ENCODE measurements around the gene NOS1AP. TPM values are rescaled to one million over a fixed set of nuclear protein-coding genes. Genes with fewer than 3 reads are reported as not detected.

Gene NOS1AP
- total and polyA plus RNA-seq, 2 donors from 2014 or later = 0.47 to 10.7 TPM

DNA sequence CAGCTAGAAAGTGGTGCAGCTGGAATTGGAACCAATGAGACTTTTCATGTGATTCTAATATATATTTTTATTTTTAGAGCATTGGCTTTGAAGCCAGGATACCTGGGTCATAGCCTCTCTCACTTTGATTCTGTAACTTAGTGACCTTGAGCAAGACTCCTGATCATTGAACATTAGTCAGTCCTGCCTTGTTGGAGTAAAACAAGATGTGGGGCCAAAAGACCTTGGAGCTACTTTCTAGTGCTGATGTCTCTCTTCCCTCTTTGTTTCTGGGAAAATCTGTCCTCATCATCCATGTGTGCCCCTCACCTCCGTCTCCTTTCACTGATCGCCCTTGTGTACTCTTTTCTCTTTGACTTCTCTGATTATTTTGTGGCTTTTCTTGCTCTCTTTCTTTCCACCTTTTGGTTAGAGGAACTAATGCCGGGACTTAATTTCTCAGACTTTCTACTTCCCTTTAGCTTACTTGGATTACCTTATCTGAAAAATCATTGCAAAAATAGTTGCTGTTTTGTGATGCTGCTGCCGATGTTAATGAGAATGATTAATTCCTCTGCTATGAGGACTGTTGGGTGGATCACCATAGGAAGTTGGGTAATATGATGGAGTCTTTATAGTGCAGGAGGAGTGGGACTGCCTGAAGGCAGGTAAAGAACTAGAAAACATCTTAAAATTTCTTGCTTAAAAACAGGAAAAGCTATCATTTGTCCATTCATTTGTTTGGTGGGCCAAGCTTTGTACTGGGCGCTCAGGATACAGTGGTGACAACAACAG is 72.0 kb downstream of the NOS1AP start:
- H3K4me3 ChIP-seq (ENCODE audit: low read length in 3 of 3) = no peak overlapping the region
- H3K4me1 ChIP-seq (ENCODE audit: control insufficient read depth in 2 of 3, insufficient read depth in 2 of 3, low read depth in 1 of 3, low read length in 3 of 3) = peaks cover 3 to 9% (median 4%) of the 10 kb centered on the region in 3 donors
- FAIRE-seq (no peak), DNase-seq (no peak)
- no peak overlapping the region for H3K27ac ChIP-seq (ENCODE audit: low read depth in 2 of 2, low read length in 2 of 2)
- H3K9ac ChIP-seq (ENCODE audit: low read length in 3 of 3) = no peak overlapping the region
- H3K27me3 ChIP-seq (ENCODE audit: control insufficient read depth, insufficient read depth, low read length) = no peaks in the 10 kb centered on the region
- intact Hi-C loops (cut with DNase I) = no loop called here
- TF ChIP-seq, protein P1, sequence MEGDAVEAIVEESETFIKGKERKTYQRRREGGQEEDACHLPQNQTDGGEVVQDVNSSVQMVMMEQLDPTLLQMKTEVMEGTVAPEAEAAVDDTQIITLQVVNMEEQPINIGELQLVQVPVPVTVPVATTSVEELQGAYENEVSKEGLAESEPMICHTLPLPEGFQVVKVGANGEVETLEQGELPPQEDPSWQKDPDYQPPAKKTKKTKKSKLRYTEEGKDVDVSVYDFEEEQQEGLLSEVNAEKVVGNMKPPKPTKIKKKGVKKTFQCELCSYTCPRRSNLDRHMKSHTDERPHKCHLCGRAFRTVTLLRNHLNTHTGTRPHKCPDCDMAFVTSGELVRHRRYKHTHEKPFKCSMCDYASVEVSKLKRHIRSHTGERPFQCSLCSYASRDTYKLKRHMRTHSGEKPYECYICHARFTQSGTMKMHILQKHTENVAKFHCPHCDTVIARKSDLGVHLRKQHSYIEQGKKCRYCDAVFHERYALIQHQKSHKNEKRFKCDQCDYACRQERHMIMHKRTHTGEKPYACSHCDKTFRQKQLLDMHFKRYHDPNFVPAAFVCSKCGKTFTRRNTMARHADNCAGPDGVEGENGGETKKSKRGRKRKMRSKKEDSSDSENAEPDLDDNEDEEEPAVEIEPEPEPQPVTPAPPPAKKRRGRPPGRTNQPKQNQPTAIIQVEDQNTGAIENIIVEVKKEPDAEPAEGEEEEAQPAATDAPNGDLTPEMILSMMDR (IDR thresholded peaks at IDR 0.05; ENCODE audit: borderline replicate concordance, extremely low read depth, insufficient read depth) = no peak
- no peaks in the 10 kb centered on the region for H3K36me3 ChIP-seq (ENCODE audit: control insufficient read depth in 2 of 3, insufficient read depth in 3 of 3, low read length in 3 of 3)
- no peaks in the 10 kb centered on the region for H3K9me3 ChIP-seq (ENCODE audit: control insufficient read depth in 2 of 3, insufficient read depth in 1 of 3, low read length in 3 of 3)

DNA sequence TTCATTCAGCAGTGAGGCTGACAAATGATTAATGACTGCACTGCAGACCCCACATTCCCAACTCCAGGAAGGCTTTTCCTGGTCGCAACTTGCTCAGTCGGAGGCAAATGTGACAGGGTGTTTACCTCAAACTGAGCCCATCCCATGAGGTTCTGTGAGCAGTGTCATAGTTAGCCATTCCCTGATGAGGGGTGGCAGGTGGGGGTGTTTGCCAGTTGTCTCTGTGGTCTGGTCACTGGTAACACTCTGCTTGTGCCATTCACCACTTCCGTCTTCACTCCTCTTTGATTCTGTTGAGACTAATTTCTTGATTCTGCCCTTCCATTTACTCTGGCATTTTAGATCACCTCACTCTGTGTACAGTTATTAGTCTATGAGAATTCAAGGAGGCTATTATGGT is 73.5 kb downstream of the NOS1AP start:
- Histone ChIP-seq H3K27ac (ENCODE audit: low read depth in 2 of 2, low read length in 2 of 2) (no peak overlapping the region), H3K4me3 (ENCODE audit: low read length in 3 of 3) (no peak overlapping the region), H3K9ac (ENCODE audit: low read length in 3 of 3) (no peak overlapping the region), H3K9me3 (ENCODE audit: control insufficient read depth in 2 of 3, insufficient read depth in 1 of 3, low read length in 3 of 3) (no peaks in the 10 kb centered on the region), H3K27me3 (ENCODE audit: control insufficient read depth, insufficient read depth, low read length) (no peaks in the 10 kb centered on the region), H3K4me1 (ENCODE audit: control insufficient read depth in 2 of 3, insufficient read depth in 2 of 3, low read depth in 1 of 3, low read length in 3 of 3) (peaks cover 3 to 4% (median 3%) of the 10 kb centered on the region in 3 donors), H3K36me3 (ENCODE audit: control insufficient read depth in 2 of 3, insufficient read depth in 3 of 3, low read length in 3 of 3) (no peaks in the 10 kb centered on the region)
- TF ChIP-seq, protein P1 (IDR thresholded peaks at IDR 0.05; ENCODE audit: borderline replicate concordance, extremely low read depth, insufficient read depth) = no peak
- DNase-seq = no peak
- intact Hi-C loops (cut with DNase I) = no loop called here
- FAIRE-seq = no peak

DNA sequence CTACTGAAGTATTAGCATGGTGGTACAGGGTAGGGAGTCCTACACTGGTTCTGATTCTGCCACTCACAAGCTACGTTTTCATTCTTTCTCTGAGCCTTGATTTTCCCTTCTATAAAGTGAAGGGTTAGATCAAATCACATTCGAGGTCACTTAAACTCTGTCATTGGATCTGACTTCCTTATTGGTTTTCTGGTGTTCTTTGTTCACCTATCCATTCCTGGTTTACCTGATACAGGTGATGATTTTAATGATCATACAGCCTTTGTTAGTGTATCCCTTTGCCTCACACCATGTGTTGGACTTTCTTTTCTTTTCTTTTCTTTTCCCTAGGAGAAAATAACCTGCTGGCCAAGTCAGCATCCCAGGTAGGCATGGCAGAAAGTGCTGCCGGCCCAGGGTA is 74.8 kb downstream of the NOS1AP start:
- H3K27me3 ChIP-seq (ENCODE audit: control insufficient read depth, insufficient read depth, low read length) = no peaks in the 10 kb centered on the region
- no peaks in the 10 kb centered on the region for H3K36me3 ChIP-seq (ENCODE audit: control insufficient read depth in 2 of 3, insufficient read depth in 3 of 3, low read length in 3 of 3)
- DNase-seq (no peak), FAIRE-seq (no peak)
- H3K27ac ChIP-seq (ENCODE audit: low read depth in 2 of 2, low read length in 2 of 2) = no peak overlapping the region
- TF ChIP-seq, protein P1 (IDR thresholded peaks at IDR 0.05; ENCODE audit: borderline replicate concordance, extremely low read depth, insufficient read depth) = no peak
- H3K9me3 ChIP-seq (ENCODE audit: control insufficient read depth in 2 of 3, insufficient read depth in 1 of 3, low read length in 3 of 3) = no peaks in the 10 kb centered on the region
- intact Hi-C loops (cut with DNase I) = no loop called here
- H3K4me1 ChIP-seq (ENCODE audit: control insufficient read depth in 2 of 3, insufficient read depth in 2 of 3, low read depth in 1 of 3, low read length in 3 of 3) = peaks cover 3 to 4% (median 3%) of the 10 kb centered on the region in 3 donors
- H3K4me3 ChIP-seq (ENCODE audit: low read length in 3 of 3) = no peak overlapping the region
- H3K9ac ChIP-seq (ENCODE audit: low read length in 3 of 3) = no peak overlapping the region
